ENCODE data around the gene INSYN2B.

GRCh38 chr5:169847519-169847918 lies 132.8 kb downstream of the INSYN2B start:
- TF ChIP-seq CTCF (IDR thresholded peaks at IDR 0.05) (no peak), POLR2A (IDR thresholded peaks at IDR 0.05) (no peak)
